OCI-LY7 (cell line): ENCODE measurements around the gene TCFL5. TPM values are rescaled to one million over a fixed set of nuclear protein-coding genes. Genes with fewer than 3 reads are reported as not detected.

Source experiments
- BruUV-seq: library from RNA; stranded (reverse); fragments of 400-500 nt; replicated peaks from 2 replicates; lab custom pipeline; 2021; lab: Mats Ljungman, UMichigan
- CTCF ChIA-PET: fragments of 300-600 bp; sonication (Branson Sonifier 250); formaldehyde crosslinking; loops from one replicate; lab custom pipeline; 2022; ENCODE audit warnings: antibody characterized with exemption; ENCODE audit not compliant: unreplicated experiment; lab: Charles Lee
- POLR2A ChIA-PET: fragments of 300-600 bp; sonication (Branson Sonifier 250); formaldehyde crosslinking; loops from one replicate; lab custom pipeline; 2022; ENCODE audit warnings: antibody characterized with exemption; lab: Charles Lee
- DNase-seq: peaks from one replicate; pipeline ENCODE4 v3.0.0-alpha.2; 2015; ENCODE audit warnings: low spot score
- H2AFZ ChIP-seq: fragments of 200-600 bp; sonication (generic), shearing (Covaris generic); 2 replicates; pipeline ENCODE4 v1.6.1; 2014; ENCODE audit warnings: mild to moderate bottlenecking, antibody characterized with exemption, low read length, moderate library complexity
- H3K27ac ChIP-seq: fragments of 200-600 bp; sonication (generic); 2 replicates; pipeline ENCODE4 v1.5.1; 2014; ENCODE audit warnings: mixed run types, low read depth, mild to moderate bottlenecking, moderate library complexity, low read length, inconsistent platforms; ENCODE audit not compliant: poor library complexity, severe bottlenecking
- H3K36me3 ChIP-seq: fragments of 200-600 bp; sonication (generic); 2 replicates; pipeline ENCODE4 v1.6.1; 2014; ENCODE audit warnings: mild to moderate bottlenecking, antibody characterized with exemption, low read length, moderate library complexity, mixed read lengths; ENCODE audit not compliant: insufficient read depth
- H3K4me1 ChIP-seq: fragments of 200-600 bp; sonication (generic); 2 replicates; pipeline ENCODE4 v1.5.1; 2014; ENCODE audit warnings: mild to moderate bottlenecking, low read length; ENCODE audit not compliant: insufficient read depth, poor library complexity, severe bottlenecking
- H3K4me2 ChIP-seq: fragments of 200-600 bp; sonication (generic); 2 replicates; pipeline ENCODE4 v1.6.1; 2014; ENCODE audit warnings: mild to moderate bottlenecking, low read length
- H3K4me3 ChIP-seq: fragments of 200-600 bp; sonication (generic); 2 replicates; pipeline ENCODE4 v1.5.1; 2014; ENCODE audit warnings: mild to moderate bottlenecking, low read depth, low read length; ENCODE audit not compliant: poor library complexity, severe bottlenecking
- H3K79me2 ChIP-seq: fragments of 200-600 bp; sonication (generic); 2 replicates; pipeline ENCODE4 v1.6.1; 2016; ENCODE audit warnings: low read depth, mild to moderate bottlenecking, low read length, moderate library complexity, mixed read lengths; ENCODE audit not compliant: insufficient read depth
- H3K9me2 ChIP-seq: fragments of 200-600 bp; sonication (generic); 2 replicates; pipeline ENCODE4 v1.6.1; 2016; ENCODE audit warnings: mild to moderate bottlenecking, low read length, mixed read lengths; ENCODE audit not compliant: insufficient read depth
- H3K9me3 ChIP-seq: fragments of 200-600 bp; sonication (generic); 2 replicates; pipeline ENCODE4 v1.6.1; 2014; ENCODE audit warnings: mild to moderate bottlenecking, mixed run types, low read length, mixed read lengths
- H4K20me1 ChIP-seq: fragments of 200-600 bp; sonication (generic); 2 replicates; pipeline ENCODE4 v1.6.1; 2014; ENCODE audit warnings: mild to moderate bottlenecking, antibody characterized with exemption, low read length, moderate library complexity, mixed read lengths; ENCODE audit not compliant: insufficient read depth
- CTCF ChIP-seq: fragments of 200-600 bp; sonication (generic); conservative IDR thresholded peaks from 2 replicates; pipeline ENCODE4 v1.5.1; 2014; ENCODE audit warnings: mild to moderate bottlenecking, antibody characterized with exemption, low read length, moderate library complexity, mixed read lengths
- EZH2phosphoT487 ChIP-seq: fragments of 200-600 bp; sonication (generic); IDR thresholded peaks from 2 replicates; pipeline ENCODE4 v1.6.1; 2018; ENCODE audit warnings: low read depth, borderline replicate concordance, mild to moderate bottlenecking, mixed run types, antibody characterized with exemption, low read length, moderate library complexity, mixed read lengths
- intact Hi-C: fragments of 100-400 bp; cut with micrococcal nuclease; formaldehyde crosslinking; loops from one replicate; pipeline ENCODE4 v1.10.0; 2022; ENCODE audit not compliant: unreplicated experiment
- total RNA-seq, 2 experiments: library from RNA; depleted of rRNA in 1 of 2; stranded (reverse); fragments of >200 nt in 1 of 2; shearing (Covaris generic) in 1 of 2; gene quantifications; 2 replicates each; pipeline ENCODE4 v1.2.3, GENCODE V29; 2014 to 2022

The TCFL5 gene
- total RNA-seq, 2 experiments from 2014 or later, result 8.7 to 9.5 TPM

GRCh38 chr20:62802026-62802712 lies 59.5 kb downstream of the TCFL5 start:
- no peaks in the 10 kb centered on the region for H3K9me3 ChIP-seq

GRCh38 chr20:62801284-62802010 lies 60.2 kb downstream of the TCFL5 start:
- no peak overlapping the region for H3K4me3 ChIP-seq
- no peak overlapping the region for H3K4me2 ChIP-seq
- no peak overlapping the region for H3K27ac ChIP-seq
- CTCF ChIA-PET, result no interaction called here
- BruUV-seq, result no TSS peak
- H3K4me1 ChIP-seq, result peaks cover 30% of the 10 kb centered on the region
- intact Hi-C loops, result no loop called here
- no peak for DNase-seq
- H4K20me1 ChIP-seq, result no peaks in the 10 kb centered on the region
- no peak for TF ChIP-seq EZH2phosphoT487
- TF ChIP-seq CTCF, result no peak
- POLR2A ChIA-PET, result no interaction called here
- H3K36me3 ChIP-seq, result peaks cover 46% of the 10 kb centered on the region
- H3K9me3 ChIP-seq, result no peaks in the 10 kb centered on the region
- H3K9me2 ChIP-seq, result no peaks in the 10 kb centered on the region
- no peak overlapping the region for H2AFZ ChIP-seq
- peaks cover 25% of the 10 kb centered on the region for H3K79me2 ChIP-seq

More at GRCh38 chr20:62802026-62802712, 59.5 kb downstream of the TCFL5 start:
- ChIA-PET CTCF (no interaction called here), POLR2A (interaction anchor here (0.6 kb wide), 1 partner anchor 152 kb away, joined by 4 read pairs; no protein-coding TSS in a partner anchor)
- Histone ChIP-seq H4K20me1 (no peaks in the 10 kb centered on the region), H2AFZ (no peak overlapping the region), H3K36me3 (peaks cover 52% of the 10 kb centered on the region), H3K4me2 (no peak overlapping the region), H3K79me2 (peaks cover 28% of the 10 kb centered on the region), H3K27ac (no peak overlapping the region), H3K9me2 (no peaks in the 10 kb centered on the region), H3K4me1 (peaks cover 33% of the 10 kb centered on the region), H3K4me3 (no peak overlapping the region)
- DNase-seq, result no peak
- intact Hi-C loops, result no loop called here
- BruUV-seq, result no TSS peak
- TF ChIP-seq CTCF (no peak), EZH2phosphoT487 (no peak)
